Stimulated activated naive CD4-positive, alpha-beta T cell (primary cell): ENCODE results near the gene SLC6A3.

Experiments used
- DNase-seq, 6 experiments: peaks; one replicate each; lab custom pipeline; 2025; lab: John Stamatoyannopoulos, UW

SLC6A3 gene

GRCh38 chr5:1445313-1445688 lies at the start of gene SLC6A3:
Gene SLC6A3, minus strand, starts transcription at chr5:1445440. Its CDS starts 2,243 bp downstream, at chr5:1443197.
- DNase-seq = no peak

GRCh38 chr5:1493941-1494340 lies 48.7 kb upstream of the SLC6A3 start:
- DNase-seq = no peak

GRCh38 chr5:1493413-1493812 lies 48.2 kb upstream of the SLC6A3 start:
- DNase-seq = no peak

GRCh38 chr5:1492757-1493156 lies 47.5 kb upstream of the SLC6A3 start:
- no peak for DNase-seq

GRCh38 chr5:1490376-1490775 lies 45.1 kb upstream of the SLC6A3 start:
- no peak for DNase-seq

GRCh38 chr5:1489754-1490153 lies 44.5 kb upstream of the SLC6A3 start:
- no peak for DNase-seq

- no peak for DNase-seq
Measured at GRCh38 chr5:1488882-1489680, 43.8 kb upstream of the SLC6A3 start.

- no peak for DNase-seq
Measured at GRCh38 chr5:1487079-1487764, 42.0 kb upstream of the SLC6A3 start.

GRCh38 chr5:1486271-1486670 lies 41.0 kb upstream of the SLC6A3 start:
- no peak for DNase-seq

GRCh38 chr5:1485579-1486118 lies 40.4 kb upstream of the SLC6A3 start:
- no peak for DNase-seq

- DNase-seq = no peak
Measured at GRCh38 chr5:1484730-1485578, 39.7 kb upstream of the SLC6A3 start.

- no peak for DNase-seq
Measured at GRCh38 chr5:1483856-1484729, 38.9 kb upstream of the SLC6A3 start.

- DNase-seq = no peak
Measured at GRCh38 chr5:1483064-1483463, 37.8 kb upstream of the SLC6A3 start.

GRCh38 chr5:1481959-1482331 lies 36.7 kb upstream of the SLC6A3 start:
- DNase-seq = no peak

GRCh38 chr5:1481266-1481958 lies 36.2 kb upstream of the SLC6A3 start:
- DNase-seq = no peak

GRCh38 chr5:1480806-1481205 lies 35.6 kb upstream of the SLC6A3 start:
- DNase-seq = no peak

GRCh38 chr5:1480217-1480616 lies 35.0 kb upstream of the SLC6A3 start:
- no peak for DNase-seq

- DNase-seq = peak in 4 of 6 experiments; percentile 22 to 39 (median 26)
Measured at GRCh38 chr5:1479581-1480188, 34.4 kb upstream of the SLC6A3 start.

GRCh38 chr5:1479066-1479465 lies 33.8 kb upstream of the SLC6A3 start:
- no peak for DNase-seq
